ENCODE results near the gene NTM.
"Not testable (repeated sequence)": the region's sequence is repeated elsewhere in the genome, so short reads cannot be mapped to it uniquely, and the experiment has no call there.

NTM gene

DNA sequence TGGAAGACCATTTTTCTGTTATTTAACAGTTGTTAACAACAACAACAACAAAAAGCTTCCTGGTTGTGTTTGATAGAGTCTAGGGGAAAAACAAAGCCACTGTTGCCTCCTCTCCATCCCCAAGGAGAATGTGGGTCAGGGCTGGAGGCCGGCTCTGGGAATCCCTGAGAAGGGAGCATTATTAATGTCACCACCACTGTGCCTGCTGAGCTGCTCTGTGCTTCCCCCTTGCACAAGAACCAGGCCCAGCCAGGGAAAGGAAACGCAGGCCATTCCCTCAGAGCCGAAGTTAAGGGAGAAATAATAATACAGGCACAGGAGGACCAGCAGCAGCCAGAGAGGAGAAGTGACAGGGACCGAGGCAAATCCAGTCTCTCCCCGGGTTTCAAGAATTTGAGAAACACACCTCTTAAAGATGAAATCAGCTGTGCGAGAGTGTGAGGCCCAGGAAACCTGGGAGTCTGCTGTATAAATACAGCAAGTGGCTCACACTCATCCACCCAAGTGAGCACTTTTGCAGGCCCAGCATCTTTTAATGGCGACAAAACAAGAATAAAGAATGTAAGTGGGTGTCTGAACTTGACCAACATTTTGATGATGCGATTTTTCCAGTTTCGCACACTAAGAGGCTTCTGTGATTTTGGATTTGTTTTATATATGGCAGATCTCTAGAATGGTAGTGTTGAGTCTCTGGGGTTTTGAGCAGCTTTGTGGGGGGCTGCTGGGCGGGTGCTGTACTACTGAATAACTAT, 539.2 kb downstream of the NTM start:
- DNase-seq = no peak

DNA sequence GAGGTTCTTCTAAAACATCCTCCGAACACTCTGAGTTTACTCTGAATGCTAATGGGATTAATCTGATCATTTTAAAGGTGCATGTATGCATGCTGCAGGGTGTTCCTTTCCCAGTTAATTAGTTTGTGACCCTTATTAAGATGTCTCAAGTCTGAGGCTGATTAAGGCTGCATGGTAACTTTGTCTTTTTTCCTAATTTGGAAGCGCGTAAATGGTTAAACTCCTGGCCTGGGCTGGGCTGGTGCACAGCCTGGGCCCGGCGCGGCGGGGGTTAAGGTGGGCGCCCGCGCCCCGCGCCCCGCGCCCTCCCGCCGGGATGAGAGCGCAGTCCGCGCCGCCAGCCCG, 539.7 kb downstream of the NTM start:
- DNase-seq = no peak

DNA sequence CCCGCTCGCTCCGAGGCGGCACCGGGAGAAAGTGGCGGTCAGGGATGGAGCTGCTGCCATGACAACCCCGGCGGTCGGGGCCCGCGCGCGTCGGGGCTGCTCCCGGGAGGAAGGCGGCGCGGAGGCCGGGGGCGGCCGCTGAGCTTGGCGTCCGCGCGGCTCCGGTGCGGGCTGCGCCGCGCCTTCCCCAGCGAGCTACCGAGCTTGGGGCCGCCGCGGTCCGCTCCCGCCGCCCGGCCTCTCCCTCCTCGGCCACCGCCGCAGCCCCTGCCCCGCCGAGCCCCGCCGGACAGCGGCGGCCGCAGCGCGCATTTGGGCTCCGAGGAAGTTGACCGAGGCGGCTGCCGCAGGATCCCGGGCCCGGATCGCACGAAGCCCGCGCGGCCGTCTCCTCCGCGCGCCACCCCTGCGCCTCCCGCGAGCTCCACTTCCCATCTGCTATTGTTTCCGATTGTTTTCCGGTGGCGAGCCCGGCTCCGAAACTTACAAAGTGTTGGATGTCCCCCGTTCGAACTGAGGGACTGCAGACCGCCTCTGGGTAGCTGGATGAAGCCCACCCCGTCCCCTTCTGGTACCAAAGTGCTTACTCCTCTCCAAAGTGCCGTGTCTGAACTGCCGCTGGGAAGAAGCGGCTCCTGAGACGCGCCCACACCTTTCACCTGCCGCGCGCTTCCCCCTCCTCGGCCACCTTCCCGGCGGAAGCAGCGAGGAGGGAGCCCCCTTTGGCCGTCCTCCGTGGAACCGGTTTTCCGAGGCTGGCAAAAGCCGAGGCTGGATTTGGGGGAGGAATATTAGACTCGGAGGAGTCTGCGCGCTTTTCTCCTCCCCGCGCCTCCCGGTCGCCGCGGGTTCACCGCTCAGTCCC, 540.3 kb downstream of the NTM start:
- peak; percentile 50 for DNase-seq

- not testable (repeated sequence) for DNase-seq
Measured at GRCh38 chr11:131911388-131912032, 541.1 kb downstream of the NTM start.

DNA sequence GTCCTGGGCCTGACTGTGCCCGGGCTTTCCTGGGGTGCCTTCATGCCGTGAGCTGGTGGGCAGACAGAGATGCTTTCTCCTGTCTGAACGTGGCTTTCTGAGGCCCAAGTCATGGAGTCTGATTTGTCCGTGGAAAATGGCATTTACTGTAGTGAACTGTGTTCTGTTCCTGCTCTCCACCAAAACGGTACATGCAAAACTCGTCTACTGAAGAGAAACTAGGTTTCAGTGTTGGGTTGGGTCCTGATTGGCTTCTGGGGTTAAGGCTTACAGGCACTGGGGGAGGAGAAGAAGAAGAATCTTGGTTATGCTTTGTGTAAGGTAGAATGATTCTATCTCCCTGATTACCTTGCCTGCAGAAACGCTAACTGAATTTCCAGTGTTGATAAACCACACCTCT, 541.7 kb downstream of the NTM start:
- DNase-seq = no peak

DNA sequence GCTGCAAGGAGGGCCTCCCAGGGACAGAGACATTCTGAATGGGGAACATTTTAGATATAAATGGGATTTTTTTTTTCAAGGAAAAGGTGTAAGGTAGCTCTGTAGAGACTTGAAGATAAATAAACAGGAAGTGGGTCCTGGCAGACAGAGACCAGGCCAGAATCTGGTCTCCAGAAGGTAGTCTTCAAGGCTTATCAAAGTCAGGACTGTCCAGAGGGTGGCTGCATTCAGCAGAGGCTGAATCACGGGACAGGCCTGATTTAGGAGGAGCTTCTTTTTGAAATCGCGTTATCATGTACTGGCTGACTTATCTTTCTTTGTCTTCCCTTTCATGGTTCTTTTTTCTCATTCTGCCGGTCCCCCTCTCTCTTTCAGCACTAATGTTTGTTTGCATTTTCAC, 542.9 kb downstream of the NTM start:
- no peak for DNase-seq

- no peak for DNase-seq
Measured at GRCh38 chr11:131914361-131914774, 544.0 kb downstream of the NTM start.

GRCh38 chr11:131916638-131917037, 546.2 kb downstream of the NTM start:
- DNase-seq = no peak

- DNase-seq = no peak
Measured at GRCh38 chr11:131917634-131918384, 547.4 kb downstream of the NTM start.

- DNase-seq = no peak
Measured at GRCh38 chr11:131918663-131919062, 548.2 kb downstream of the NTM start.

DNA sequence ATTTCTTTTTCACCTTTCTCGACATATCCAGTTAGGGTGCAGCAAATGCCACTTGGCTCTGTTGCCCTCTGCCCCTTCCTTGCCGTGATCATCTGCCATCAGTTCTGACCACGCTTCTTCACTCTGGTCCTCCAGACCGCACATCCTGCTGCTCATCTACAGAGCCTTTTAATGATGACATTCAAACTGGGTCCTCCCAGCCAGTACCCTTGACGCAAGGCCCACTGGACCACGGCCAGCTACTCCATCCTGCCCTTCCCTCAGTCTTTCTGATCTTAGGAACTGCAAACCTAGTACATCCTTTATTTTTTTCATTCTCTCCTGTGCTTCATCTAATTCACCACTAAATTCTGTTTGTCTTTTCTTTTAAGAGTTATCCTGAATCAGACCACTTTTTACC, 551.8 kb downstream of the NTM start:
- no peak for DNase-seq

DNA sequence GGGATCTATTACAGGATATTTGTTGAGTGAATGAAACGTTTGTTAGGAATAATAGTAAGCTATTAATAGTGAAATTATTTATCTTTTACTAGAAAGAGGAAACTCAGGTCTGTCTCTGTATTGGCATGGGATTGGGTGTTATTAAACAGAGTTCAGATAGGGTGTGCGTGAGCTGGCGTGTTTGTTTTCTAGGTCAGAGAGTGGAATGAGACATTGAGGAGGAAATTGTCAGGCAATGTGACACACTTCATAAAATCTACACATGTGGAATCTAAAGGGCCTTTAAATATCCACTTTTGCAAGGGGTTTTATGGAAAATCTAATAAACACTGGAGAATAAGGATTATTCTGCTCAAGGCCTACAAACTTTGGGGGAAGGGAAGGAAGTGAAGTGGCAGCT, 552.9 kb downstream of the NTM start:
- no peak for DNase-seq

GRCh38 chr11:131924001-131924400, 553.6 kb downstream of the NTM start:
- no peak for DNase-seq

DNA sequence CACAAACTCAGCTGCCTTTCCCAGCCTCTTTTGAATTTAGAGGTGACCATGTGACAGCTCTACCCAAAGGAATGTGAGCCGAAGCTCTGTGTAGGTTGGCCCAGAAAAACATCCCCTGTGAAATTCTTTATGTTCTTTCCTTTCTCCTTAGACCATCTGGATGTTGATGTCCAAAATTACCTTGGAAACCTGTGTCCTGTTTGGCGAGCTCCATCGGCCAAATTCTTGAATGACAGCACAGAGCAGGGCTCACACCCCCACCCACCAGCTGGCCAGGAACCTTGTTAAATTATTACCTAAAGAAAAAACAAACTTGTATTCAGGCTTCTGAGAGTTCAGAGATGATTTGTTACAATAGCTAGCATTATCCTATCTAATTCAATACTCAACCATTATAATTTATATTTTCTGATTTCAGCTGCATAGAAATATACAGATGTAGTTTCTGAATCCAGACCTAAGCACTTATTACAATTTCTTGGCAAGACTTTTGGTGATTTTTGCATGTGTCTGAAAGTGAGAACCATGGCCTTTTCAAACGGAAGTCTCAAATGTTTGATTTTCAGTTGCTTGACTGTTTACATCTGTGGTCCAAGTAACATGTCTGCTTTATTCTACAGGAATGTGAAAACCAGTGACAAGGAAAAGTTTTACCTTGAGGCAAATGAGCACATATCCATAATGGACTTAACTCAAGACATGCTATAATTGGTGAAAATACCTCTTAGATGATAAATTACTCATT, 554.2 kb downstream of the NTM start:
- peak; percentile 53 for DNase-seq

DNA sequence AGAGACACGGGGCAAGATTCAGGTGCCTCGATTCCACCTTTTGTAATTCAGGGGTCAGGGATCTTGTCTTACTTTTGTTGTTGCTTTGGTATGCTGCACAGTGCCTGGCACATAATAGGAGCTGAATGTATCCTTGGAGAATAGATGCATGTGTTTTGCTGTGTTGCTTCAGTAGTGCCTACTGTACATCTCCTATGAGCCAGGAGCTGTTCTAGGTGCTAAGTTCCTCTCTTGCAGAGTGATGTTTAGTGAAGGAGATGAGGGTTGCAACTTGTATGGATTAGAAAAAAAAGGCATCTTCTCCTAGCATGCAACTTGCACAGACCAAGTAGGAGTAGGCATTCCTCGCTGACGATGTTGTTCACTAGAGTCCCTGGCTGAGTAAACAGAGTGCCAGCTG, 555.4 kb downstream of the NTM start:
- DNase-seq = no peak

- DNase-seq = no peak
Measured at GRCh38 chr11:131928992-131929391, 558.6 kb downstream of the NTM start.

GRCh38 chr11:131932584-131933325, 562.3 kb downstream of the NTM start:
- peak; percentile 25 for DNase-seq

DNA sequence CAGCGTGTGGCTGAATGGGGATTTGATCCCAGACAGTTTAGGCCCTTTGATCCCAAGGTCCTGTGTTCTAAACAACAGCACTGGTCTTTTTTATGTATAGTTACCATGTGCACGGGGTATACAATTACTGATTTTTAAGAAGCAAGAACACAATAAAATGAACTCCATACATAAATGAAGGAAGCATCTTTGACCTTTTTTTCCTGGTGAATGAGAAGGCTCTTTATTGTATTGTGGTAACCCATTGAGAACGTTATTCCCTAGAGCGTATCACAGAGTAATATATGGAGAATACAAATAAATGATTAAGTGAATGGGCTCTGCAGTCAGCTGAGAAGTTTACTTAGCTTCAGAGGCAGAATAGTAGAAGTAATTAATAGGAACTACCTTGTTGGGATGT, 563.6 kb downstream of the NTM start:
- DNase-seq = no peak

GRCh38 chr11:131938351-131938751, 567.9 kb downstream of the NTM start:
- no peak for DNase-seq

GRCh38 chr11:131940126-131940525, 569.7 kb downstream of the NTM start:
- DNase-seq = no peak

DNA sequence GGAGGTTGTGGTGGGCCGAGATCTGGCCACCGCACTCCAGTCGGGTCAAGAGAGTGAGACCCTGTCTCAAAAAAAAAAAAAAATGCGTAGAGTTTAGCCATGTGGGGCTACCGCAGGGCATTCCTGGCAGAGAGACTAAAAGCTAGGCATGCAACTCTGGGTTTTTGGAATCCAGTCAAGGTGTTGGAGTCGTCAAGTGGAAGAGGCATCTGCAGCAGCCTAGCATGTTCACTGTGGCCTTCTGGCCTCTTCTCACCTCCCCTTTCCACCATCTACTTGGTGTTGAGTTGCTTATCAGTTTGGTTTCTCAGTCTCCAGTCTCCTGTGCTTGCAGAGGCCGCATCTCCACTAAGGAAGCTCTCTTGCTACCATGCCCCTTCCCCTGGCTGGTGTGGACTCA, 572.5 kb downstream of the NTM start:
- DNase-seq = no peak

DNA sequence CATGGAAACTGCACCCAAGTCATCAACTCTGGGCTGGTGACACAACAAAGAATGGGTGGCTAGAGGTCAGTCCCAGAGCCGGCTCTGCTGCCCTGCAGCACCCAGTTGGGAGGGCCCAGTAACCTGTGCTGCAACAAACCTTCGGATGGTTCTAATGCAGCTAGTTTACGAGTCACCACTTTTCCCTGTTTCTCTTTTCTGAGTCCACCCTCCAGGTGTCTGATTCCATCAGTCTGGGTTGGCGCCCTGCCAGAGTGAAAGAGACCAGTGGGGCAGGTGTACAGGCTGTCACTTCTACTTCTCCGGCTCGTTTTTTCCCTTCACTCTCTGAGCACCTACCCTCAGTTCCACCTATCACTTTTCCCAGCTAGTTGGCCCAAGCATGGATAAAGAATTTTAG, 572.9 kb downstream of the NTM start:
- no peak for DNase-seq

Measured in fibroblast of skin of right quadriceps (primary cell).